ENCODE data around the gene SLC25A12.
"Not testable (repeated sequence)": the region's sequence is repeated elsewhere in the genome, so short reads cannot be mapped to it uniquely, and the experiment has no call there.

SLC25A12 gene

GRCh38 chr2:171893824-171894611 is at the start of gene SLC25A12:
Gene SLC25A12 (minus strand): TSS chr2:171894244. CDS start chr2:171894214, 30 bp downstream.
- peak; percentile 17 to 85 (median 59) for DNase-seq

- no peak for DNase-seq
Measured at GRCh38 chr2:171941316-171941699, 47.3 kb upstream of the SLC25A12 start.

- DNase-seq: no peak
Measured at GRCh38 chr2:171939743-171940071, 45.7 kb upstream of the SLC25A12 start.

- no peak for DNase-seq
Measured at GRCh38 chr2:171939058-171939742, 45.2 kb upstream of the SLC25A12 start.

- no peak for DNase-seq
Measured at GRCh38 chr2:171930385-171930784, 36.3 kb upstream of the SLC25A12 start.

GRCh38 chr2:171924170-171924942 is 30.3 kb upstream of the SLC25A12 start:
- DNase-seq: no peak

GRCh38 chr2:171923206-171923605 is 29.2 kb upstream of the SLC25A12 start:
- peak in 1 of 51 donors; percentile 4 for DNase-seq

GRCh38 chr2:171922230-171923022 is 28.4 kb upstream of the SLC25A12 start, which contains the start of gene HAT1:
Gene HAT1 (plus strand): TSS chr2:171922461. CDS start chr2:171922501, 40 bp downstream.
- DNase-seq: peak; percentile 61 to 99 (median 95)

- no peak for DNase-seq
Measured at GRCh38 chr2:171921970-171922229, 27.9 kb upstream of the SLC25A12 start.

GRCh38 chr2:171919453-171919852 is 25.4 kb upstream of the SLC25A12 start:
- DNase-seq: no peak

- DNase-seq: no peak
Measured at GRCh38 chr2:171913517-171913916, 19.5 kb upstream of the SLC25A12 start.

GRCh38 chr2:171910494-171910893 is 16.4 kb upstream of the SLC25A12 start:
- no peak for DNase-seq

GRCh38 chr2:171909266-171909665 is 15.2 kb upstream of the SLC25A12 start:
- no peak for DNase-seq

- no peak for DNase-seq
Measured at GRCh38 chr2:171908235-171908634, 14.2 kb upstream of the SLC25A12 start.

GRCh38 chr2:171902840-171903420 is 8.9 kb upstream of the SLC25A12 start:
- no peak for DNase-seq

GRCh38 chr2:171899623-171900282 is 5.7 kb upstream of the SLC25A12 start:
- DNase-seq: not testable (repeated sequence)

GRCh38 chr2:171895786-171896185 is 1.7 kb upstream of the SLC25A12 start:
- no peak for DNase-seq

- DNase-seq: no peak
Measured at GRCh38 chr2:171894612-171894947, 536 bp upstream of the SLC25A12 start.

GRCh38 chr2:171893196-171893823 is 734 bp downstream of the SLC25A12 start:
- DNase-seq: peak in 3 of 51 donors; percentile 12 to 19 (median 15)

GRCh38 chr2:171889808-171890207 is 4.2 kb downstream of the SLC25A12 start:
- no peak for DNase-seq
